Esophagus squamous epithelium (tissue), 5 donors: ENCODE data around the gene AGFG1. TPM values are rescaled to one million over a fixed set of nuclear protein-coding genes. Genes with fewer than 3 reads are reported as not detected.

Experiments used
- DNase-seq: peaks from one replicate; lab custom pipeline; 2025; lab: John Stamatoyannopoulos, UW
- H3K27ac ChIP-seq, 4 donors: fragments of 200-600 bp; sonication (generic); one replicate each; pipeline ENCODE4 v1.5.1; 2016 to 2019; ENCODE audit warnings: mild to moderate bottlenecking in 1 of 4
- H3K27me3 ChIP-seq, 4 donors: fragments of 200-600 bp; sonication (generic); 1 replicate in 3 of 4; 2 replicates in 1 of 4; pipeline versions ENCODE4 v1.5.1 to v1.6.0; 2017 to 2021; ENCODE audit warnings: antibody characterized with exemption in 1 of 4
- H3K36me3 ChIP-seq, 3 donors: fragments of 200-600 bp; sonication (generic); one replicate each; pipeline ENCODE4 v1.5.1; 2016 to 2019
- H3K4me1 ChIP-seq, 3 donors: fragments of 200-600 bp; sonication (generic); one replicate each; pipeline ENCODE4 v1.5.1; 2017 to 2019
- H3K4me3 ChIP-seq, 4 donors: fragments of 200-600 bp; sonication (generic); 1 replicate in 3 of 4; 2 replicates in 1 of 4; pipeline ENCODE4 v1.5.1; 2016 to 2019; ENCODE audit warnings: mild to moderate bottlenecking in 2 of 4, moderate library complexity in 1 of 4
- H3K9me3 ChIP-seq, 3 donors: fragments of 200-600 bp; sonication (generic); one replicate each; pipeline ENCODE4 v1.5.1; 2016 to 2019
- POLR2A ChIP-seq, 4 donors: fragments of 450-650 bp; IDR thresholded peaks; one replicate each; pipeline ENCODE4 v1.6.1; 2017; ENCODE audit warnings: antibody characterized with exemption in 4 of 4, mild to moderate bottlenecking in 4 of 4, moderate library complexity in 3 of 4
- WGBS, 2 donors: methylation state at CpG; one replicate each; pipeline ENCODE4 v1.1.5; 2018; 5-methylcytosine and 5-hydroxymethylcytosine counted together
- intact Hi-C: fragments of 100-400 bp; cut with DNase I; formaldehyde crosslinking; loops from one replicate; pipeline ENCODE4 v1.15.0; 2022
- total RNA-seq, 4 donors: library from RNA; depleted of rRNA; stranded (reverse); fragments of >200 nt; gene quantifications; one replicate each; pipeline ENCODE4 v1.1.0, GENCODE V29; 2016
- TF ChIP-seq, protein P1 (sequence below), 6 experiments: fragments of 450-650 bp in 4 of 6; fragments of 200-600 bp in 2 of 6; sonication (generic) in 2 of 6; IDR thresholded peaks; one replicate each; pipeline ENCODE4 v1.5.1; 2016 to 2019; ENCODE audit warnings: antibody characterized with exemption in 6 of 6, mild to moderate bottlenecking in 4 of 6, moderate library complexity in 4 of 6
- donor health status: DM: yes; HTN: yes; CAD: no.

Gene AGFG1
- total RNA-seq, 4 donors from 2014 or later: 31.3 to 78.4 (median 66.6) TPM

DNA sequence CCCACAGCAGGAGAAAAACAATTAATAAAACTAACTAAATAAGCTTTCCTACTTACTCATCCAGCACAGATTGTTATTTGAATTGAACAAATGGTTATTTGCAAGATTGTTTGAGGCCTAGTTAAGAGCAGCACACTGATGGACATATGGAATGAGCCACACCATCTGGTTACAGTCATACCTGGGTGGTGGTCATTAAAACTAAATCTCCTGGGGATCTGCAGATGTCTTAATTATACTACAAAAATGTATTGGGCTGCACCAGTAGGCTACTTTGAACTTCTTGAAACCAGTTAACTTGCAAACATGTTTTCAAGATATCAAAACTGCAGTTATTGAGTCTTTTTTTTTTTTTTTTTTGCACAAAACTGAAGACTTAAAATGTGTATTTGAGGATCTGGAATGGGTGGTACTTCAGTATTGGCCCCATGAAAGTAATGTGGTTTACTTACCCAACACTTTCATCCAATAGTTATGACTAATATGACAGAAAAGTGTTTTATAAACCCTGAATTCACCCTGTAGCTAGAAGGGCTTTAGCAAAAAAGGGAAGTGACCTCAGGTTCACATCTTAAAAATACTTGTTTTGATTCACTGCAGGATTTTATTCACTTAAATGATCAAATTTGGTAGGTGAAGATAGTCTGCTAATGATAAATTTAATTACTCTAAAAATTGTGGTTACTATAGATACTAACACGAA, 10.8 kb downstream of the AGFG1 start:
- no peak for DNase-seq
- TF ChIP-seq, protein P1, sequence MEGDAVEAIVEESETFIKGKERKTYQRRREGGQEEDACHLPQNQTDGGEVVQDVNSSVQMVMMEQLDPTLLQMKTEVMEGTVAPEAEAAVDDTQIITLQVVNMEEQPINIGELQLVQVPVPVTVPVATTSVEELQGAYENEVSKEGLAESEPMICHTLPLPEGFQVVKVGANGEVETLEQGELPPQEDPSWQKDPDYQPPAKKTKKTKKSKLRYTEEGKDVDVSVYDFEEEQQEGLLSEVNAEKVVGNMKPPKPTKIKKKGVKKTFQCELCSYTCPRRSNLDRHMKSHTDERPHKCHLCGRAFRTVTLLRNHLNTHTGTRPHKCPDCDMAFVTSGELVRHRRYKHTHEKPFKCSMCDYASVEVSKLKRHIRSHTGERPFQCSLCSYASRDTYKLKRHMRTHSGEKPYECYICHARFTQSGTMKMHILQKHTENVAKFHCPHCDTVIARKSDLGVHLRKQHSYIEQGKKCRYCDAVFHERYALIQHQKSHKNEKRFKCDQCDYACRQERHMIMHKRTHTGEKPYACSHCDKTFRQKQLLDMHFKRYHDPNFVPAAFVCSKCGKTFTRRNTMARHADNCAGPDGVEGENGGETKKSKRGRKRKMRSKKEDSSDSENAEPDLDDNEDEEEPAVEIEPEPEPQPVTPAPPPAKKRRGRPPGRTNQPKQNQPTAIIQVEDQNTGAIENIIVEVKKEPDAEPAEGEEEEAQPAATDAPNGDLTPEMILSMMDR (IDR thresholded peaks at IDR 0.05): no peak
- no peak for TF ChIP-seq POLR2A (IDR thresholded peaks at IDR 0.05)
- Histone ChIP-seq H3K27ac (no peak overlapping the region), H3K4me1 (peaks cover 3 to 51% (median 18%) of the 10 kb centered on the region in 3 donors), H3K27me3 (no peaks in the 10 kb centered on the region), H3K9me3 (peaks cover 0 to 8% (median 8%) of the 10 kb centered on the region in 3 donors), H3K4me3 (no peak overlapping the region), H3K36me3 (no peaks in the 10 kb centered on the region)
- WGBS, 2 donors: 56 to 59% methylated on average over 1 of the region's 1 CpG
- intact Hi-C loops: no loop called here

DNA sequence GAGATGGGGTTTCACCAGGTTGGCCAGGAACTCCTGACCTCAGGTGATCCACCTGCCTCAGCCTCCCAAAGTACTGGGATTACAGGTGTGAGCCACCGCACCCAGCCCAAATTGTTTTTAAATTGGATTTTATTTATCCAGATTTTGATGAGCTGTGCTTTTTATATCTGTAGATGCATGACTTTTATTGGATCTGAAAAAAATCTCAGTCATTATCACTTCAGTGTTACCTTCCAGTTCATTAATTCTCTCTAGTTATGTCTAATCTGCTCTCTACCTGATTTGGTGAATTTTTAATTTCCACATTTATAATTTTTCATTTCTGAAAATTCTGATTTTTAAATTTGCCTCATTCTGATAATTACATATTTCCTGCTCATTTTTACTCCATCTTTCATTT, 13.5 kb downstream of the AGFG1 start:
- Histone ChIP-seq H3K27me3 (no peaks in the 10 kb centered on the region), H3K9me3 (peaks cover 0 to 8% (median 8%) of the 10 kb centered on the region in 3 donors), H3K27ac (no peak overlapping the region), H3K36me3 (no peaks in the 10 kb centered on the region), H3K4me3 (no peak overlapping the region), H3K4me1 (peaks cover 3 to 33% (median 15%) of the 10 kb centered on the region in 3 donors)
- no peak for TF ChIP-seq POLR2A (IDR thresholded peaks at IDR 0.05)
- TF ChIP-seq, protein P1 (IDR thresholded peaks at IDR 0.05): no peak
- DNase-seq: no peak
- WGBS, 2 donors: 93 to 100% methylated on average over 1 of the region's 1 CpG
- intact Hi-C loops: no loop called here

DNA sequence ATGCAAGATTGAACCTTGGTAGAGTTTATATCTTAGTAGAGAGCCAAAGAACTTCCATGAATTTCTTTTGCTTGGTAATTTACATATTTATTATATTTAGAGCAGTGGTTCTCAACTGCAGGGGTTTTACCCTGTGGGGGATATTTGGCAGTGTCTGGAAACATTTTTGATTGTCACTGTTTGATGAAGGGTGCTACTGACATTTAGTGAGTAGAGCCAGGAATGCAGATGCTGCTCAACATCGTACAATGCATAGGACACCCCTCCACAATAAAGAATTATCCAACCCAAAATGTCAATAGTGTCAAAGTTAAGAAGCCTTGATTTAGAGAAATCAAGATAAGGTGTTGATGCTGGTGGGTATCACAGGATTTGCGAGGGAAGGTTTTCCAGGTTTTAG, 14.7 kb downstream of the AGFG1 start:
- H3K4me1 ChIP-seq: peaks cover 3 to 28% (median 13%) of the 10 kb centered on the region in 3 donors
- no peak overlapping the region for H3K27ac ChIP-seq
- H3K36me3 ChIP-seq: peaks cover 0 to under 1% (median 0%) of the 10 kb centered on the region in 3 donors
- TF ChIP-seq, protein P1 (IDR thresholded peaks at IDR 0.05): no peak
- TF ChIP-seq POLR2A (IDR thresholded peaks at IDR 0.05): no peak
- intact Hi-C loops: no loop called here
- no peaks in the 10 kb centered on the region for H3K27me3 ChIP-seq
- WGBS, 2 donors: 82 to 95% methylated on average over 2 of the region's 2 CpGs
- H3K9me3 ChIP-seq: peaks cover 0 to 8% (median 8%) of the 10 kb centered on the region in 3 donors
- no peak overlapping the region for H3K4me3 ChIP-seq
- no peak for DNase-seq

DNA sequence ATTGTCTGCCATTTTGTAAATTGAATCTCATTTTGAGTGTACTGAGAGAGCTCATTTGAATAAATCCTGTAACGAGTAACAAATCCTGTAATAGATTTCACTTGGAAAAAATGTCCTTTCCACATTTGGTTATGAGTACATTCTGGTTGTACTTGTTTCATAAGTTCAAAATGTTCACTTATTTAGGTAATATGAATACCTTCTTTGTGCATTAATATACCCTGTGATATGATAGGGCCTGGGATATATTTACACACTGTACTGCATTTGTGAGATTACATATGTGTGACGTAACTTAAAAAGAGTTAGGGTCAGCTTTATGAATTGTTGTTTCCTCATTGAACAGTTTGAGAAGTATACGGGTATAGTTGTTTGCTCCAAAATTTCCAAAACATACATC, 16.1 kb downstream of the AGFG1 start:
- H3K9me3 ChIP-seq: peaks cover 0 to 8% (median 8%) of the 10 kb centered on the region in 3 donors
- 71 to 84% methylated on average over 3 of the region's 3 CpGs for WGBS, 2 donors
- intact Hi-C loops: no loop called here
- no peak for DNase-seq
- TF ChIP-seq, protein P1 (IDR thresholded peaks at IDR 0.05): no peak
- no peak for TF ChIP-seq POLR2A (IDR thresholded peaks at IDR 0.05)
- H3K27ac ChIP-seq: no peak overlapping the region
- no peak overlapping the region for H3K4me3 ChIP-seq
- H3K4me1 ChIP-seq: peaks cover 0 to 21% (median 8%) of the 10 kb centered on the region in 3 donors
- H3K36me3 ChIP-seq: peaks cover 0 to 12% (median 0%) of the 10 kb centered on the region in 3 donors
- no peaks in the 10 kb centered on the region for H3K27me3 ChIP-seq

DNA sequence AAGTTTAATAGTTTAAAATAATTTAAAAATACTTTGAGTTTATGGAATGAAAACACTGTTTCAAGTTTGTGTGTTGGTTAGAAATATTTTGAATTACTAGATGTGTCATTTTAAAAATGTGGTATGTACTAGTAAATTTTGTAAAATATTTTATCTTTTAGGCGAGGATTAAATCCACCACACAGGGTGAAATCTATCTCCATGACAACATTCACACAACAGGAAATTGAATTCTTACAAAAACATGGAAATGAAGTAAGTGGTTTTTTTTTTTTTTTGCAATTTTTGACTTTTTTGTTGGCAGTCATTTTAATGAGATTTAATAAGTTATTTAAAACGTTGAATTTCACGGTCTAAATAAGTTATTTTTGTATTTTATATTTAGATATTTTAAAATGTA, 19.4 kb downstream of the AGFG1 start:
- Histone ChIP-seq H3K27ac (no peak overlapping the region), H3K27me3 (no peaks in the 10 kb centered on the region), H3K36me3 (peaks cover 0 to 37% (median 0%) of the 10 kb centered on the region in 3 donors), H3K4me3 (no peak overlapping the region), H3K9me3 (no peaks in the 10 kb centered on the region), H3K4me1 (peaks cover 0 to 11% (median 4%) of the 10 kb centered on the region in 3 donors)
- intact Hi-C loops: no loop called here
- TF ChIP-seq, protein P1 (IDR thresholded peaks at IDR 0.05): no peak
- TF ChIP-seq POLR2A (IDR thresholded peaks at IDR 0.05): no peak
- WGBS, 2 donors: 83 to 87% methylated on average over 3 of the region's 3 CpGs
- no peak for DNase-seq
